Ishikawa (cell line): Measurements from ENCODE around the gene FAM174C.

Source experiments
- CEBPB ChIP-seq: IDR thresholded peaks from 2 replicates; pipeline ENCODE4 v1.6.1; 2012
- CREB1 ChIP-seq: IDR thresholded peaks from 2 replicates; pipeline ENCODE4 v1.6.1; 2012; ENCODE audit warnings: low read depth
- EGR1 ChIP-seq: IDR thresholded peaks from 2 replicates; pipeline ENCODE4 v1.6.1; 2012
- EP300 ChIP-seq: IDR thresholded peaks from 2 replicates; pipeline ENCODE4 v1.6.1; 2012; ENCODE audit warnings: borderline replicate concordance
- FOXM1 ChIP-seq: IDR thresholded peaks from 2 replicates; pipeline ENCODE4 v1.6.1; 2012; ENCODE audit warnings: low read depth, borderline replicate concordance
- MAX ChIP-seq: IDR thresholded peaks from 2 replicates; pipeline ENCODE4 v1.6.1; 2012
- NFIC ChIP-seq: IDR thresholded peaks from 2 replicates; pipeline ENCODE4 v1.6.1; 2012
- RAD21 ChIP-seq: IDR thresholded peaks from 2 replicates; pipeline ENCODE4 v1.6.1; 2012; ENCODE audit warnings: low read depth
- REST ChIP-seq: IDR thresholded peaks from 2 replicates; pipeline ENCODE4 v1.6.1; 2012; ENCODE audit warnings: low read depth, mild to moderate bottlenecking
- TAF1 ChIP-seq: IDR thresholded peaks from 2 replicates; pipeline ENCODE4 v1.6.1; 2012; ENCODE audit warnings: low read depth, mild to moderate bottlenecking
- TCF12 ChIP-seq: IDR thresholded peaks from 2 replicates; pipeline ENCODE4 v1.6.1; 2012; ENCODE audit warnings: low read depth
- TEAD4 ChIP-seq: IDR thresholded peaks from 2 replicates; pipeline ENCODE4 v1.6.1; 2012
- USF1 ChIP-seq: IDR thresholded peaks from 2 replicates; pipeline ENCODE4 v1.6.1; 2012
- YY1 ChIP-seq: IDR thresholded peaks from 2 replicates; pipeline ENCODE4 v1.6.1; 2012; ENCODE audit warnings: low read depth
- ZBTB7A ChIP-seq: IDR thresholded peaks from 2 replicates; pipeline ENCODE4 v1.6.1; 2012; ENCODE audit warnings: low read depth

The FAM174C gene

GRCh38 chr19:1278074-1278473 is 2.7 kb downstream of the FAM174C start:
- TF ChIP-seq RAD21 (no peak), REST (no peak), MAX (no peak), EGR1 (no peak), CEBPB (no peak), EP300 (no peak), YY1 (no peak), FOXM1 (no peak), USF1 (no peak), NFIC (no peak), TAF1 (no peak), CREB1 (no peak), TCF12 (no peak), TEAD4 (no peak)

- no peak for TF ChIP-seq TEAD4
- no peak for TF ChIP-seq EGR1
- no peak for TF ChIP-seq CEBPB
- TF ChIP-seq ZBTB7A: no peak
- no peak for TF ChIP-seq TAF1
- TF ChIP-seq USF1: no peak
- no peak for TF ChIP-seq RAD21
Observed at GRCh38 chr19:1278713-1279660, 3.7 kb downstream of the FAM174C start.

GRCh38 chr19:1279782-1280341 is 4.5 kb downstream of the FAM174C start:
- peak; percentile 30; the same call in 1 of the 2 replicates for TF ChIP-seq MAX
- no peak for TF ChIP-seq YY1
- TF ChIP-seq USF1: 0 out of 2 replicates have a peak, but pooled peaks have one; percentile 10
- TF ChIP-seq RAD21: peak; percentile 91

- no peak for TF ChIP-seq RAD21
- TF ChIP-seq USF1: no peak
- no peak for TF ChIP-seq REST
- TF ChIP-seq MAX: no peak
- no peak for TF ChIP-seq NFIC
- TF ChIP-seq TEAD4: no peak
- no peak for TF ChIP-seq ZBTB7A
- no peak for TF ChIP-seq CEBPB
- no peak for TF ChIP-seq EGR1
- no peak for TF ChIP-seq YY1
Observed at GRCh38 chr19:1280636-1281568, 5.6 kb downstream of the FAM174C start.
